ENCODE results near the gene MISP. TPM values are rescaled to one million over a fixed set of nuclear protein-coding genes. Genes with fewer than 3 reads are reported as not detected.
"Not testable (repeated sequence)": the region's sequence is repeated elsewhere in the genome, so short reads cannot be mapped to it uniquely, and the experiment has no call there.

MISP gene
- total RNA-seq = under 1 TPM in 1 of 4 donors, not detected in 3; 0.08 TPM
- under 1 TPM in 2 of 3 donors, not detected in 1; 0.09 to 0.13 TPM for polyA plus RNA-seq
- long read RNA-seq, donor 1 = 0 reads
- long read RNA-seq, donor 2 = 0 reads

- Histone ChIP-seq H3K4me1 (no peaks in the 10 kb centered on the region), H3K4me3 (no peak within 1 kb of the TSS), H3K27me3 (ENCODE audit: insufficient read depth in 3 of 3, low read length in 2 of 3) (peaks cover 0 to 25% (median 14%) of the 10 kb centered on the region in 3 donors), H3K36me3 (ENCODE audit: insufficient read depth in 1 of 2, low read depth in 1 of 2) (no peaks in the 10 kb centered on the region), H3K27ac (no peak within 1 kb of the TSS), H3K9me3 (no peaks in the 10 kb centered on the region)
- no peak for TF ChIP-seq CTCF (IDR thresholded peaks at IDR 0.05)
- intact Hi-C loops (cut with DNase I) = no loop called here
- DNase-seq = no peak
- no peak for ATAC-seq
- WGBS, 3 donors = 54 to 68% (median 57%) methylated on average over 25 to 31 of the region's 31 CpGs
Measured at GRCh38 chr19:750640-751423, at the start of gene MISP. TSS of gene MISP (plus strand) at chr19:751112. CDS start at chr19:756947, 5,835 bp downstream.

GRCh38 chr19:702847-703246 is 48.1 kb upstream of the MISP start:
- Histone ChIP-seq H3K27me3 (ENCODE audit: insufficient read depth in 3 of 3, low read length in 2 of 3) (peaks cover 0 to 65% (median 6%) of the 10 kb centered on the region in 3 donors), H3K4me3 (peak overlapping the region; percentile 11)
- H3K4me1 ChIP-seq; H3K36me3 ChIP-seq (ENCODE audit: insufficient read depth in 1 of 2, low read depth in 1 of 2); ATAC-seq; H3K9me3 ChIP-seq; intact Hi-C loops (cut with DNase I); H3K27ac ChIP-seq; DNase-seq: not testable (repeated sequence)
- 71 to 72% (median 71%) methylated on average over 6 of the region's 6 CpGs for WGBS, 3 donors

- ATAC-seq = peak in 1 of 4 donors; percentile 35
- H3K27me3 ChIP-seq (ENCODE audit: insufficient read depth in 3 of 3, low read length in 2 of 3) = peaks cover 0 to 65% (median 9%) of the 10 kb centered on the region in 3 donors
- H3K27ac ChIP-seq = no peak overlapping the region
- no peak for TF ChIP-seq CTCF (IDR thresholded peaks at IDR 0.05)
- 20 to 30% (median 27%) methylated on average over 4 of the region's 4 CpGs for WGBS, 3 donors
- intact Hi-C loops (cut with DNase I) = no loop called here
- peak overlapping the region; percentile 11 for H3K4me3 ChIP-seq
- H3K36me3 ChIP-seq (ENCODE audit: insufficient read depth in 1 of 2, low read depth in 1 of 2) = no peaks in the 10 kb centered on the region
- H3K9me3 ChIP-seq = no peaks in the 10 kb centered on the region
- no peak for DNase-seq
- H3K4me1 ChIP-seq = no peaks in the 10 kb centered on the region
Measured at GRCh38 chr19:703329-703650, 47.6 kb upstream of the MISP start.

- peak overlapping the region; percentile 11 for H3K4me3 ChIP-seq
- H3K36me3 ChIP-seq (ENCODE audit: insufficient read depth in 1 of 2, low read depth in 1 of 2) = no peaks in the 10 kb centered on the region
- intact Hi-C loops (cut with DNase I) = no loop called here
- DNase-seq = peak; percentile 83 to 90
- ATAC-seq = peak; percentile 69 to 88 (median 78)
- H3K4me1 ChIP-seq = no peaks in the 10 kb centered on the region
- WGBS, 3 donors = 4 to 10% (median 9%) methylated on average over 40 to 50 of the region's 50 CpGs
- H3K27me3 ChIP-seq (ENCODE audit: insufficient read depth in 3 of 3, low read length in 2 of 3) = peaks cover 0 to 62% (median 9%) of the 10 kb centered on the region in 3 donors
- TF ChIP-seq CTCF (IDR thresholded peaks at IDR 0.05) = no peak
- H3K9me3 ChIP-seq = no peaks in the 10 kb centered on the region
- no peak overlapping the region for H3K27ac ChIP-seq
Measured at GRCh38 chr19:703651-704446, 47.1 kb upstream of the MISP start.

- Histone ChIP-seq H3K36me3 (ENCODE audit: insufficient read depth in 1 of 2, low read depth in 1 of 2) (no peaks in the 10 kb centered on the region), H3K4me3 (no peak overlapping the region), H3K9me3 (no peaks in the 10 kb centered on the region), H3K27ac (no peak overlapping the region), H3K27me3 (ENCODE audit: insufficient read depth in 3 of 3, low read length in 2 of 3) (peaks cover 0 to 61% (median 7%) of the 10 kb centered on the region in 3 donors), H3K4me1 (no peaks in the 10 kb centered on the region)
- TF ChIP-seq CTCF (IDR thresholded peaks at IDR 0.05) = no peak
- intact Hi-C loops (cut with DNase I) = no loop called here
- ATAC-seq = peak in 1 of 4 donors; percentile 3
- no peak for DNase-seq
- 20 to 30% (median 23%) methylated on average over 14 of the region's 14 CpGs for WGBS, 3 donors
Measured at GRCh38 chr19:704447-704741, 46.5 kb upstream of the MISP start.
